Skin epidermis (tissue), 12 donors: ENCODE measurements around the gene FCRLA.
A peak's percentile ranks its signal among the peaks of the same experiment; 100 is the strongest.

ENCODE experiments used
- H3K27ac ChIP-seq, 21 experiments: fragments of 200-600 bp; sonication (generic) in 11 of 21; one replicate each; pipeline ENCODE4 v1.5.0; 2020; ENCODE audit warnings: mild to moderate bottlenecking in 3 of 21, inconsistent platforms in 2 of 21, moderate library complexity in 2 of 21
- H3K4me3 ChIP-seq, 7 experiments: fragments of 200-600 bp; sonication (generic) in 2 of 7; one replicate each; pipeline ENCODE4 v1.5.0; 2020; ENCODE audit warnings: inconsistent platforms in 2 of 7, mild to moderate bottlenecking in 2 of 7, moderate library complexity in 1 of 7

FCRLA gene

DNA sequence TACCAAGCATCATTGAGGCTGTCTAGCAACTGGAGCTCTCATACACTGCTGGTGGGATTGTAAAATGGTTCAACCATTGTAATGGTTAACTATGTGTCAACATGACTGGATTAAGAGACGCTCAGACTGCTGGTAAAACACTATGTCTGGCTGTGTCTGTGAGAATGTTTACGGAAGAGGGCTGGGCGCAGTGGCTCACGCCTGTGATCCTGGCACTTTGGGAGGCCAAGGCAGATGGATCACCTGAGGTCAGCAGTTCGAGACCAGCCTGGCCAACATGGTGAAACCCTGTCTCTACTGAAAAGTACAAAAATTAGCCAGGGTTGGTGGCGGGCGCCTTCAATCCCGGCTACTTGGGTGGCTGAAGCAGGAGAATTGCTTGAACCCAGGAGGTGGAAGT is 4.8 kb upstream of the FCRLA start:
- H3K4me3 ChIP-seq: no peak overlapping the region
- H3K27ac ChIP-seq: no peak overlapping the region

GRCh38 chr1:161705537-161705936 is 1.5 kb upstream of the FCRLA start:
- Histone ChIP-seq H3K27ac (no peak overlapping the region), H3K4me3 (no peak overlapping the region)

DNA sequence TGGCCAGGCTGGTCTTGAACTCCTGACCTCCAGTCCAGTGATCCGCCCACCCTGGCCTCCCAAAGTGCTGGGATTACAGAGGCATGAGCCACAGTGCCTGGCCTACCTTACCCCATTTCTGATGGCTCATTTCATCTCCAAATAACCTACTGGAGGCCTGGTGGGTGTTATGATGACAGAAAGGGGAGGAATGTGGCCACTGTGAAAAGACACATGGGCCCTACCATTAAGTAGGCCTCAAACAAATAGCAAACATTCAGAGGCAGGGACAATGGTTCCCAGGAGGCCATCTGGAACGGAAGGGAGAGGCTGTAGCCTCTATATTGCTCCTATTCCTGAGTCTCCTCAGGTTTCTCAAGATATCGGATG is 932 bp upstream of the FCRLA start:
- Histone ChIP-seq H3K27ac (peak overlapping the region in 4 of 21 experiments; percentile 9 to 52 (median 30)), H3K4me3 (no peak overlapping the region)

DNA sequence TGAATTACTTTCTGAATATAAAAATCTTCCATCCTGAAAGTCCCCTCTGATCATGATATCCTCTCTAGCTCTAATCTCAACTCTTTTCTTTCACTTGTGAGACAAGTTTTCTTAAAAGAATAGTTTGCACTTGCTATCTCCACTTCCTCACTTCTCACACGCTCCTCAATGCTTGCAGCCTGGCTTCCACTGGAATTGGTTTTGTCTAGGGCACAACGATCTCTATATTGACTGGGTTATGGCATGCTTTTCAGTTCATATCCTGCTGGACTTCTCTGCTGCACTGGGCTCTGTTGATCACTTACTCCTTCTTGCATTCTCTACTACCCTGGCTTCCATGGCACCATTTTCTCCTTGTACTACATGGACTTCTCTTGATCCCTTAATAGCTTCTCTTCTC is 474 bp downstream of the FCRLA start:
- peak overlapping the region in 2 of 21 experiments; percentile 46 to 54 for H3K27ac ChIP-seq
- no peak overlapping the region for H3K4me3 ChIP-seq

- H3K27ac ChIP-seq: no peak overlapping the region
- no peak overlapping the region for H3K4me3 ChIP-seq
These were observed 2.3 kb downstream of the FCRLA start for GRCh38 chr1:161709373-161709772.

GRCh38 chr1:161710560-161710959 is 3.5 kb downstream of the FCRLA start:
- Histone ChIP-seq H3K4me3 (no peak overlapping the region), H3K27ac (no peak overlapping the region)

- Histone ChIP-seq H3K4me3 (no peak overlapping the region), H3K27ac (no peak overlapping the region)
These were observed 11.7 kb downstream of the FCRLA start for GRCh38 chr1:161718559-161719324.

- H3K27ac ChIP-seq: no peak overlapping the region
- no peak overlapping the region for H3K4me3 ChIP-seq
These were observed 12.2 kb downstream of the FCRLA start for GRCh38 chr1:161719325-161719611.

DNA sequence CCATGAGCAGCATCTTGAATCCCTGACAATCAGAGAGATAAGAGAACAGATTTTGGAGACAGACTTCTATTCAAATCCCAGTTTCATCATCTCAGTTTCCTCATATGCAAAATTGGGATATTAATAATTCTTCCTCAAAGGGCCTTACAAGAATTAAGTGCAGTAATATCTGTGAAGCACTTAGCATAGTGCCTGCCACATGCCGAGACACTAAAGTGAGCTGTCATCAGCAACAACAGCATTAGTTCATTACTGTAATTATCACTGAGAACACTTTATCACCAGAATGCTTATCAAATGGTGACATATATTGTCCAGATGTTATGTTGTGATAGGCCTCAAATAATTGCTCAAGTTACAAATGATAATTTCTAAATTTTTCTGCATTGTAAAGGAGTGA is 13.4 kb downstream of the FCRLA start:
- H3K4me3 ChIP-seq: no peak overlapping the region
- H3K27ac ChIP-seq: no peak overlapping the region

DNA sequence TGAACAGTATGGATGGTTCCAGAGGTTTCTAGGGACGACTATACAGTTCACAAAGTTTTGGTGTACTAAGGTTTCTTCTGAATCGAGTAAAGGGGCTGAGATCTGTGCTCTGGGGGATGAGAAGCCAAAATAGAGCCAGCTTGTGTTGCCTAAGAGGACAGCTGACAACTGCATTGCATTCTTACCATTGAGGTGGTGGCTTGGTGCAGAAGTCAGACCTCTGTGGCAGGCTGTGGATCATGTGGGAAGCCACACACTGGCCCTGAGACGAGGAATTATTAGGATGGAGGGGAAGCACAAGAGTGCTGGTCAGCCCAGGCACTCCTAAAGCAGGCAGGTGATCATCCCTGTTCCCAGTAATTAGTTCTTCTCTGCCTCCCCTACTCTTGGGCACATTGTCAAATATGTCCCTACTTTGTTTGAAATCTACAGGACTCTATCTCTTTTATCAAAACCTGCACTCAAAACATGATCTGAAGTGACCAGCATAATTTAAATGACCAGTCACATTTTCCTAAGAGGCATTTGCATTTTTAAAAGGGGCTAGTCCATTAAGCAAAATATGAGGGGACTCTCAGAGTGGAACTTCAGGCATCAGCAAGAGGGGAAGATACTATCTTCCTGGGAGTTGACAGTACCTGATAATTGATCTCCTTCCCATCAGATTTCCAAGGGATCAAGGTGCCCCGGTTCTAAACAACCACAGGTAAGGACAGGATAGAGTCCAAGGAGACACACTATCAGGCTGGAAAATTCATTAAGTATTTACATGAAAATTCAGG is 14.1 kb downstream of the FCRLA start, which contains the start of gene FCRLB:
FCRLB (plus strand) TSS at position 589 of the 782 bp plus-strand sequence. CDS start 1,129 bp downstream, outside the sequence.
- no peak within 1 kb of the TSS for H3K4me3 ChIP-seq
- H3K27ac ChIP-seq: no peak within 1 kb of the TSS

GRCh38 chr1:161721738-161722343 is 14.8 kb downstream of the FCRLA start:
- Histone ChIP-seq H3K27ac (no peak overlapping the region), H3K4me3 (no peak overlapping the region)

GRCh38 chr1:161722406-161722805 is 15.4 kb downstream of the FCRLA start:
- no peak overlapping the region for H3K4me3 ChIP-seq
- H3K27ac ChIP-seq: no peak overlapping the region

GRCh38 chr1:161723459-161724141 is 16.6 kb downstream of the FCRLA start:
- Histone ChIP-seq H3K4me3 (no peak overlapping the region), H3K27ac (no peak overlapping the region)

- Histone ChIP-seq H3K4me3 (peak overlapping the region; percentile 58 to 85 (median 76)), H3K27ac (peak overlapping the region in 17 of 21 experiments; percentile 74 to 95 (median 85))
These were observed 18.4 kb downstream of the FCRLA start for GRCh38 chr1:161725258-161725907.

- Histone ChIP-seq H3K27ac (peak overlapping the region; percentile 29 to 95 (median 85)), H3K4me3 (peak overlapping the region; percentile 58 to 85 (median 76))
These were observed 19.0 kb downstream of the FCRLA start for GRCh38 chr1:161725908-161726472.

- H3K4me3 ChIP-seq: peak overlapping the region; percentile 58 to 85 (median 76)
- peak overlapping the region; percentile 54 to 95 (median 85) for H3K27ac ChIP-seq
These were observed 19.6 kb downstream of the FCRLA start for GRCh38 chr1:161726473-161727255.

- peak overlapping the region; percentile 58 to 85 (median 76) for H3K4me3 ChIP-seq
These were observed 20.4 kb downstream of the FCRLA start for GRCh38 chr1:161727256-161727924.

More at GRCh38 chr1:161727256-161727924, 20.4 kb downstream of the FCRLA start:
- H3K27ac ChIP-seq: peak overlapping the region; percentile 54 to 95 (median 85)
